Kidney tubule cell (primary cell): ENCODE measurements around the gene HABP2.

Experiments
- DNase-seq: peaks from one replicate; pipeline ENCODE4 v3.0.0-alpha.2; 2018; ENCODE audit warnings: low spot score

The HABP2 gene

GRCh38 chr10:113557903-113558321 lies 5.1 kb downstream of the HABP2 start:
- no peak for DNase-seq

DNA sequence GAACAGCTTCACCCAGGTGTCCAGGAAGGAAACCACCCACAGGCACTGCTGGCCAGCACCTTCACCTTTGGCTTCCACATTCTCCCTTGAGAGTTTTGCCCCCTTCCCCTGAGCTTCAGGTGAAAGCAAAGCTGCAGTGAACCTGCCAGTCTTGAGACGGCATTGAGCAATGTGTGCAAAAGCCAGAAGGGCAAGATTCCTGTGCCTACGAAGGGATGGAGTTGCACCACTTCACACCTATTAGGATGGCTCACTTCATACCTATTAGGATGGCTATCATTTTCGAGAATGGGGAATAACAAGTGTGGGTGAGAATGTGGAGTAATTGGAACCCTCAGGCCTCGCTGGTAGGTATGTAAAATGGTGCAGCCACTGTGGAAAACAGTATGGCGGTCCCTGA lies 7.2 kb downstream of the HABP2 start:
- DNase-seq = no peak

DNA sequence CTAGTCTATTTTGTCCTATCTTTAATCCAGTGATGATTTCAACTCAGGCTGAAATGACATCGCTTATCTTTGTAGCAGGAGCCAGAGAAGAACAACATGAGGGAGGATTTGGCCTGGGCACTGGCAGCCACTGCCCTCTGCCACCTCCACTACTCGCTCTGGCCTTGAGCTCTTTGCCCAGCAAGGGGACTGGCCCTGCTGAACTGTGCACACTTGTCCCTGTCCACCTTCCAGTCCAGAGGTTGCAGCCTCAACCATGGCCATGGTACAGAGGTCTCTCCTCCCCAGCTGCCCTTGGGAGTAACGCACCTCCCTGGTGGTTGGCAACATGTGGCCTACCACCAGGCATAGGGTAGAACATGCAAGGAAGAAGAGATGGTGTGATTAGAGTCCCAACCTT lies 8.4 kb downstream of the HABP2 start:
- no peak for DNase-seq

- no peak for DNase-seq
Observed at GRCh38 chr10:113562069-113562468, 9.2 kb downstream of the HABP2 start.

DNA sequence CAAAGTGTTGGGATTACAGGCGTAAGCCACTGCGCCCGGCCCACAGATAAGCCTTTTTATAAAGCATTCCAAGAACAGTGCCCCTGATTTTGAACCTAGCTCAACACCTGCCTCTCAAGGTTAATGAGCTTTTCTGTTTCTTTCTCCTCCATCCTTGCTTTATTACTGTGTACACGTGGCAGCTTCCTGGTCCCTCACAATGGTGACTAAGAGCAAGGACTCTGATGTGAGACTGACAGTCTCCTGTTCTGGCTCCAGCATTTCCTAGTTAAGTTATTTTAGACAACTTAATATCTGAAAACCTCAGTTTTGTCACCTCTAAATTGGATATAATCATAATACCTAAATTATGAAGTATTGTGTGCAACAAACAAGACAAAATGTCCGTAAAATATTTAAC lies 9.9 kb downstream of the HABP2 start:
- peak; percentile 31 for DNase-seq

GRCh38 chr10:113563306-113564088 lies 10.6 kb downstream of the HABP2 start:
- peak; percentile 78 for DNase-seq

- DNase-seq = no peak
Observed at GRCh38 chr10:113565364-113565763, 12.5 kb downstream of the HABP2 start.

DNA sequence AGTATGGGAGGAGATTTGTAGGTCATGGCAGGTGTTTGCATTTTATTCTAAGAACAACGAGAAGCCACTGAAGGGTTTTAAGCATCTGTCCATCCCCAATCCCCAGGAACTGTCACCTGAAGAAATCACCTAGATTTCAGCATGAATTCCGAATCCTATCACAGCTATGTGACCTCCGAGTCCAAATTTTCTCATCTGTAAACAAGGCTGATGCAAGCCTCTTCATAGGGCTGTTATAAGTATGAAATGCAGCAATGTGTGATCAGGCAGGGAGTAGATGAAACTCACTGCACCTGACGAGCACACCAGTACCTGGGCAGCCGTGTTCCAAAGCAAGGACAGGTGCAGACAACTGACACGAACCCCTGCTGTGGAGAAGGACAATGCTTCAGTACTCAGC lies 14.0 kb downstream of the HABP2 start:
- no peak for DNase-seq

DNA sequence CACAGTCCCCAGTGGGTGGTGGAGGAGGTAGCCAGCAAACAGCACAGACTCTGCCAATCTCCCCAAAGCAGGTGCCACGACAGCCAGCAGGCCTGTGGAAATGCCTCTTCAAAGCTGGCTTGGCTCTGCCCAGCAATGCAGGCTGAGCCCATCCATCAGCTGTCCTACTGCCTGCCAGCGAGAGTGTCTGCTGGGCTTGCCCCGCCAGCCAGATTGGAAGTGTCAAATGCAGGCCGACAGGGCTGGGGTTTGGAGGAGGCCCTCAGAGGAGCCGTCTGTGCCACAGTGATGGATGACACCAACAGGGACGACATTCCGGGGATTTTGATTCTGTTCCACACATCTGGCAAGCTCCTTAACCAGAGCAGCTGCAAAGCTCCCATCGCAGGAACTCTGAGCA lies 16.7 kb downstream of the HABP2 start:
- no peak for DNase-seq

- no peak for DNase-seq
Observed at GRCh38 chr10:113572520-113573290, 19.9 kb downstream of the HABP2 start.

DNA sequence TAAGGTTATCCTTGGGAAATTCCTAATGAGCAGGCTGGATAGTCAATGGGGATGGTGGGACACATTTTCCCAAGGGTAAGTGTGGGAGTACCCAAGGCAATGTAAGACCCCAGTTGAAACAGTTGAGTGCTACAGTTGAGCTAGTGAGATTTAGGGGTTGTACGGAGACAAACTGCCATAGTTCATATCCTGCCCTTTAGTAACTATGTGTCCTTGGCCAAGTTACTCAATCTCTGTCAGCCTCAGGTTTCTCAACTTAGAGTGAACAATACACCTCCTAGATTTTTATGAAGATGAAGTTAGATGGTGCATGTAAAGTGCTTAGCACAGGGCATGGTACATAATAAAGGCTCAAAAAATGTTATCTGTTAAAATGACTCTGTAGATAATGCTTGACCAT lies 20.5 kb downstream of the HABP2 start:
- no peak for DNase-seq

DNA sequence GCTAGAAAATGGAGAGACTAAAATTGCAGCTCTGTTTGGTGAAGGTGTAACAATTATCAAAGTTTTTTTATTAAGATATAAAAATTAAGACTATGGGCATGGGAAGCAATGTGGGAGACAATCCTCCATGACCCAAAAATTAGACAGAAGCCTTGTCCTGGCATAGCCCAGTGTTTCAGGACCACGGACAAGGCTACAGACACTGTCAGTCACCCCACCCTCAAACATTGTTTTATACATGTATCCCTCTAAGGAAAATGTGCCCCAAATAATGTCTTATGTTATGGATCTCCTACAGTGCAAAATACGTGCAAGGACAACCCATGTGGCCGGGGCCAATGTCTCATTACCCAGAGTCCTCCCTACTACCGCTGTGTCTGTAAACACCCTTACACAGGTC lies 24.0 kb downstream of the HABP2 start:
- peak; percentile 8 for DNase-seq

GRCh38 chr10:113578773-113579172 lies 25.9 kb downstream of the HABP2 start:
- no peak for DNase-seq

DNA sequence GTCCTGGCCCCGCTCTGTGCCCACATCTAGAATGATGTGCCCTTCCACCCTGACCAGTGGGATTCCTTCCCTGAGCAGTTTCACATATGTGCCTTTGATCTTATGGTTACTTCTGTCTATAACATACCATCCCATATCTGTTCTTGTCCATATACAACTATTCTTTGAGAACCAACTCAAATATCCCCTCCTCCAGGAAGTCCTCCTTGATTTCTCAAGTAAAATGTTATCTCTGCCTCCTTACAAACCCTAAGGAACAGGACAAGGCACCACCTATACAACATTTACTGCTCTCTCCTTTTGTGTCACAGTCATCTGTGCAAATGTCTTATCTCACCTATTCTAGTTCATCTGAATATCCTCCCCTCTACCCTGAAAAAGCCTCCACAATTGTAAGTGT lies 28.2 kb downstream of the HABP2 start:
- DNase-seq = no peak

DNA sequence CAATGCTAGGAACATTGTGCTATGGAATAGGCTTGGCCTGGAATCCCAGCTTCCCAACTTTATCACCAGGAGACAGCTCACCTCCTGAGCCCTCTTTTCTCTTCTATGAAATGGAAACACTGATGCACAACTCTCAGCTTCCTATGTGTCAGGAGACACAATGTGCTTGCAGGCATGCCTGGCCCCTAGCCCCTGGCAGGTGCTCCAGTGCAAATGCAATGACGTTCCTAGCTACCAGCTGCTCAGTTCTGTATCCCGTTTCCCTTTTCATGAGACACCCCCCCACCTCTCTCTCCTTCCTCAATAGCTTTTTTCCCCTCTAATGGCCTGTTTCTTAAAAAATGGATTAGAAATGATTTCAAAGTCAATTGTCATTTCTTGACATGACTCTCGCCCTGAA lies 30.7 kb downstream of the HABP2 start:
- no peak for DNase-seq

DNA sequence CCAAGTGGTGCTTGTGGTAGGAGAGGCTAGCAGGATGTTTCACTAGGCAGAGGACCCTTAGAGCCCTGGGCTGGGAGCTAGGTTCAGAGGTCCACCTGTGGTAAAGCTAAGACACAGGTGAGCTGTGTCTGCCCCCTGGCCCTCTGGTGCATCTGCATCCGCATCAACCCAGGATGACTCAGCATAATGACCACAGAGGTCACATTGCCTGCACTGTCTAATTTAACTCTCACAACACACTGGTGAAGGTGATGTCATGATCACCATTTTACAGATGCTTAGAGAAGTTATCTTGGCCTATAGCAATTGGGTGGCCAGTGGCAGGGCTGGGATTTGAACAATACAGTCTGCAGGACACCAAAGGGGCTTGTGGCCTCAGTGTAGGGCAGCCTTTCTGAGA lies 33.1 kb downstream of the HABP2 start:
- peak; percentile 53 for DNase-seq

DNA sequence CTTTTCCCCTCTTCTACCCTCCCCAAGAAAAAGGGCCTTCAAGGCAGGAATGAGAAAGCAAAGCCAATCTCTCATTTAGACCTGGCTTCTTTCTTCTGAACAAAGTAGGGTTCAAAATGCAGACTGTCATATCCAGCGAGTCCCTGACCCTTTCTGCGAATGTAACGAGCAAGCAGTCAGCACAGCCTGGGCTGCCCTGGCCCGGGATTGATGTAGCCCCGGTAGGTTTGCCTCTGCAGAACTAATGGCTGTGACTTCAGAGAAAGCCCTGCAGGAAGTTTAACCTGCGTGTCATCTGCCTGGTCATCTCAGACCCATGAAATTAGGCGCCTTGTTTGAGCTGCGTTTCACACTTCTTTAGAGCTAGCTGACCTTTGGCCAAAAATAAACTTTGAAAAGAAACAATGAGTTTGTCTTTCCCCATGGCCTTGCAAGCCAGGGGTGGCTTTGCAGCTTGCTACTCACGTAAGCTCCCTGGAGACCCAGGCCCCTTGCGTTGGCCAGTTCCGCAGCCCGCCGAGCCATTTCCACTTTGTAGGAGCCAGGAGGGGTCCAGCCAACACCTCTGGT lies 36.4 kb downstream of the HABP2 start:
- no peak for DNase-seq

GRCh38 chr10:113590581-113590980 lies 37.7 kb downstream of the HABP2 start:
- DNase-seq = no peak

DNA sequence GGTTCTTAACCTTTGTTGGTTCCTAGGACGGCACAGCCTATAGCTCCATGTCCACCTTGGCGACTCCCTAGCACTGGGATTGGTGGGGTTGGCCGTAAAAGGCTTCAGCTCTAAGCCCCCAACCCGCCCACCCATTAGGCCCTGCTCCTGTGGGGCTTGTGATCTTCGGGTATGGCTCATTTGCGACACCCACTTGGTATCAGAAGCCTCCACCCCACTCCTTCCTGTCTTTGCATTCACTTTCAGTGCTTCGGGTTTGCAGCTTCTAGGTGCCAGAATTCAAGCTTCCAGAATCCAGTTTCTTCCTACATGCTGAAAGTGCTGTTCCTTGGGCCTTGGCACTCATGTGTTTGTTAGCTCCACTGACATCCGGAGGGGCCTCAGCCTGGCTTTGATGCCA lies 39.5 kb downstream of the HABP2 start:
- DNase-seq = no peak

DNA sequence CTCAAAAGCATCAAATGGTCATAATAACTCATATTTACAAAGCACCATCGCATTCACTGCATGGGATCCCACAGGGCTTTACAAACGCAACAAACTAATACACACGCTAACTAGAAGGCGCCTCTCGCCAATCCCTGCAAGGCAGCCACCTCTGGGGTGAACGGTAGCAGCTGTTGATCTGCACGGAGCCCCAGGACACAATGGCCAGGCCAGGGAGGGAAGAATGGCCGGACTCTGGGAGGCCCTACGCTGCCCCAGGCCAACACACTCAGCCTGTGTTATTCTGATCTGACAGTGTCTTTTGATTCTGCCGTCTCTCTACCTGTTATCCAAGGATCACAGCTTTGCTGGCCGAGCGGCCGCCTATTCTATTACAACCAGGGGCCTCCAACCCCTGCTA lies 41.8 kb downstream of the HABP2 start:
- DNase-seq = no peak

DNA sequence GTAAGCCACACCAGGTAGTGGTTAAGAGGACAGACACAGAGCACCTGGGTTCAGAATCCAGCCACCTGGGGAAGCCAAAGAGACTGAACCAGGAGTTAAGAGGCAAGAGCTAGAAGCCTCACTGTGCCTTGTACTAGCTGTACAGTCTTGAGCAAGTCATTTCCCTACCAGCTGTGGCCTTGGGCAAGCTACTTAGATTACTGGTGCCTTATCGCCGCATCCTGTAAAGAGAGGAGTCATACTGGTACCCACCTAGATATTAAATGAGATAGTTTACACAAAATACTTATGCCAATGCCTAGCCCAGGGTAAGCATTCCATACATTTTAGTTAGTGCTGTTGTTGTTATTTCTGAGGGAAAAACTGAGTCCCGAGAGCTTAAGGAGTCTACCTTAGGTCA lies 47.7 kb downstream of the HABP2 start:
- DNase-seq = no peak

- DNase-seq = no peak
Observed at GRCh38 chr10:113603057-113603777, 50.4 kb downstream of the HABP2 start.

DNA sequence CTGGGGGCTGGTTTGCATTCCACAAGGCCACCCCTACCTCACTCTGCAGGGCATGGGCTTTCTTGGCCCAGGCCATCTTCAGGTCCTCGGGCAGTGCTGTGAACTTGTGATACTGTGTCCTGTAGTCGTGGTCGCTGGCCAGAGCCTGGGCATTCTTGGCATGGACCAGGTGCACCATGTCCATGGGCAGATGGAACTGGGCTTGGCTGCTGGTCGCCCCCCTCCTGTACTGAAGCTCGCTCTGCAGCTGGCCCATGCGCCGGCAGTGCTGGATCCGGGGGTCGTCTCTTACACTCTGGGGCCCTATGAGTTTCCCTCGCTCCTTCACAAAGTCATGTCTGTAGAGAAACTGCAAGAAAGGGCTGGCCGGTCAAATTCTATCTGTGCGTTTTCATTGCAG lies 51.7 kb downstream of the HABP2 start:
- DNase-seq = no peak
